ENCODE data around the gene RRAGD. TPM values are rescaled to one million over a fixed set of nuclear protein-coding genes. Genes with fewer than 3 reads are reported as not detected.

Gene RRAGD
- total and polyA plus RNA-seq, 2 of the 13 experiments (the other 11 are each of a cell fraction or from before 2014, with no cell fraction given), result 0.35 to 0.53 TPM

GRCh38 chr6:89371849-89372505, 40.1 kb downstream of the RRAGD start (continued):
- no peak for TF ChIP-seq ZBTB49 (CRISPR knock-in tag; IDR thresholded peaks at IDR 0.05; ENCODE audit: borderline replicate concordance)
- TF ChIP-seq YEATS4 (CRISPR knock-in tag; IDR thresholded peaks at IDR 0.05; ENCODE audit: borderline replicate concordance), result no peak
- 0 out of 2 replicates have a peak, but pooled peaks have one; percentile 16 for TF ChIP-seq SAP130 (CRISPR knock-in tag; IDR thresholded peaks at IDR 0.05; ENCODE audit: low read depth)
- 0 out of 2 replicates have a peak, but pooled peaks have one; percentile 11 for TF ChIP-seq HMG20A (CRISPR knock-in tag; IDR thresholded peaks at IDR 0.05; ENCODE audit: borderline replicate concordance)
- TF ChIP-seq, protein P1, sequence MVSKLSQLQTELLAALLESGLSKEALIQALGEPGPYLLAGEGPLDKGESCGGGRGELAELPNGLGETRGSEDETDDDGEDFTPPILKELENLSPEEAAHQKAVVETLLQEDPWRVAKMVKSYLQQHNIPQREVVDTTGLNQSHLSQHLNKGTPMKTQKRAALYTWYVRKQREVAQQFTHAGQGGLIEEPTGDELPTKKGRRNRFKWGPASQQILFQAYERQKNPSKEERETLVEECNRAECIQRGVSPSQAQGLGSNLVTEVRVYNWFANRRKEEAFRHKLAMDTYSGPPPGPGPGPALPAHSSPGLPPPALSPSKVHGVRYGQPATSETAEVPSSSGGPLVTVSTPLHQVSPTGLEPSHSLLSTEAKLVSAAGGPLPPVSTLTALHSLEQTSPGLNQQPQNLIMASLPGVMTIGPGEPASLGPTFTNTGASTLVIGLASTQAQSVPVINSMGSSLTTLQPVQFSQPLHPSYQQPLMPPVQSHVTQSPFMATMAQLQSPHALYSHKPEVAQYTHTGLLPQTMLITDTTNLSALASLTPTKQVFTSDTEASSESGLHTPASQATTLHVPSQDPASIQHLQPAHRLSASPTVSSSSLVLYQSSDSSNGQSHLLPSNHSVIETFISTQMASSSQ (IDR thresholded peaks at IDR 0.05; ENCODE audit: low read depth), result no peak
- TF ChIP-seq, protein P1 (CRISPR knock-in tag; IDR thresholded peaks at IDR 0.05; ENCODE audit: borderline replicate concordance), result no peak
- TF ChIP-seq BRF2 (CRISPR knock-in tag; IDR thresholded peaks at IDR 0.05), result no peak
- no peak for TF ChIP-seq CC2D1A (CRISPR knock-in tag; IDR thresholded peaks at IDR 0.05)
- TF ChIP-seq TMF1 (CRISPR knock-in tag; IDR thresholded peaks at IDR 0.05; ENCODE audit: low read depth), result no peak
- no peak for TF ChIP-seq POLR2AphosphoS5 (IDR thresholded peaks at IDR 0.05; ENCODE audit: low read depth, low read length)
- TF ChIP-seq, protein P2, sequence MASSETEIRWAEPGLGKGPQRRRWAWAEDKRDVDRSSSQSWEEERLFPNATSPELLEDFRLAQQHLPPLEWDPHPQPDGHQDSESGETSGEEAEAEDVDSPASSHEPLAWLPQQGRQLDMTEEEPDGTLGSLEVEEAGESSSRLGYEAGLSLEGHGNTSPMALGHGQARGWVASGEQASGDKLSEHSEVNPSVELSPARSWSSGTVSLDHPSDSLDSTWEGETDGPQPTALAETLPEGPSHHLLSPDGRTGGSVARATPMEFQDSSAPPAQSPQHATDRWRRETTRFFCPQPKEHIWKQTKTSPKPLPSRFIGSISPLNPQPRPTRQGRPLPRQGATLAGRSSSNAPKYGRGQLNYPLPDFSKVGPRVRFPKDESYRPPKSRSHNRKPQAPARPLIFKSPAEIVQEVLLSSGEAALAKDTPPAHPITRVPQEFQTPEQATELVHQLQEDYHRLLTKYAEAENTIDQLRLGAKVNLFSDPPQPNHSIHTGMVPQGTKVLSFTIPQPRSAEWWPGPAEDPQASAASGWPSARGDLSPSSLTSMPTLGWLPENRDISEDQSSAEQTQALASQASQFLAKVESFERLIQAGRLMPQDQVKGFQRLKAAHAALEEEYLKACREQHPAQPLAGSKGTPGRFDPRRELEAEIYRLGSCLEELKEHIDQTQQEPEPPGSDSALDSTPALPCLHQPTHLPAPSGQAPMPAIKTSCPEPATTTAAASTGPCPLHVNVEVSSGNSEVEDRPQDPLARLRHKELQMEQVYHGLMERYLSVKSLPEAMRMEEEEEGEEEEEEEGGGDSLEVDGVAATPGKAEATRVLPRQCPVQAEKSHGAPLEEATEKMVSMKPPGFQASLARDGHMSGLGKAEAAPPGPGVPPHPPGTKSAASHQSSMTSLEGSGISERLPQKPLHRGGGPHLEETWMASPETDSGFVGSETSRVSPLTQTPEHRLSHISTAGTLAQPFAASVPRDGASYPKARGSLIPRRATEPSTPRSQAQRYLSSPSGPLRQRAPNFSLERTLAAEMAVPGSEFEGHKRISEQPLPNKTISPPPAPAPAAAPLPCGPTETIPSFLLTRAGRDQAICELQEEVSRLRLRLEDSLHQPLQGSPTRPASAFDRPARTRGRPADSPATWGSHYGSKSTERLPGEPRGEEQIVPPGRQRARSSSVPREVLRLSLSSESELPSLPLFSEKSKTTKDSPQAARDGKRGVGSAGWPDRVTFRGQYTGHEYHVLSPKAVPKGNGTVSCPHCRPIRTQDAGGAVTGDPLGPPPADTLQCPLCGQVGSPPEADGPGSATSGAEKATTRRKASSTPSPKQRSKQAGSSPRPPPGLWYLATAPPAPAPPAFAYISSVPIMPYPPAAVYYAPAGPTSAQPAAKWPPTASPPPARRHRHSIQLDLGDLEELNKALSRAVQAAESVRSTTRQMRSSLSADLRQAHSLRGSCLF (CRISPR knock-in tag; IDR thresholded peaks at IDR 0.05; ENCODE audit: borderline replicate concordance), result no peak

Data from HepG2 (cell line).